Kidney (tissue), 14 donors: Measurements from ENCODE around the gene KIF26B. TPM values are rescaled to one million over a fixed set of nuclear protein-coding genes. Genes with fewer than 3 reads are reported as not detected.

Source experiments
- DNase-seq, 5 donors: peaks; one replicate each; pipeline ENCODE4 v3.0.0-alpha.2; 2013 to 2020
- FAIRE-seq: peaks from 2 replicates; lab custom pipeline; 2012; peaks lifted over from hg19 to GRCh38; lab: Jason Lieb, UNC
- H3K27ac ChIP-seq, 2 donors: one replicate each; pipeline ENCODE4 v1.7.0; 2013; ENCODE audit warnings: low read depth in 2 of 2, low read length in 2 of 2, inconsistent platforms in 1 of 2
- H3K27me3 ChIP-seq: one replicate; pipeline ENCODE4 v1.7.1; 2013; ENCODE audit warnings: low read length, inconsistent platforms; ENCODE audit not compliant: control insufficient read depth, insufficient read depth
- H3K36me3 ChIP-seq, 3 donors: one replicate each; pipeline versions ENCODE4 v1.7.0 to v1.7.1; 2013; ENCODE audit warnings: low read length in 3 of 3, control low read depth in 1 of 3, inconsistent platforms in 1 of 3; ENCODE audit not compliant: insufficient read depth in 3 of 3, control insufficient read depth in 2 of 3
- H3K4me1 ChIP-seq, 3 donors: one replicate each; pipeline versions ENCODE4 v1.7.0 to v1.7.1; 2013; ENCODE audit warnings: low read length in 3 of 3, inconsistent platforms in 1 of 3, low read depth in 1 of 3; ENCODE audit not compliant: control insufficient read depth in 2 of 3, insufficient read depth in 2 of 3
- H3K4me3 ChIP-seq, 3 donors: one replicate each; pipeline versions ENCODE4 v1.7.0 to v1.8.1; 2013; ENCODE audit warnings: low read length in 3 of 3, control low read depth in 1 of 3, inconsistent platforms in 1 of 3
- H3K9ac ChIP-seq, 3 donors: one replicate each; pipeline versions ENCODE4 v1.7.0 to v1.7.1; 2013; ENCODE audit warnings: low read length in 3 of 3, control low read depth in 1 of 3, inconsistent platforms in 1 of 3
- H3K9me3 ChIP-seq, 3 donors: one replicate each; pipeline versions ENCODE4 v1.7.0 to v1.7.1; 2013; ENCODE audit warnings: low read length in 3 of 3, control low read depth in 1 of 3, inconsistent platforms in 1 of 3; ENCODE audit not compliant: control insufficient read depth in 2 of 3, insufficient read depth in 1 of 3
- CTCF ChIP-seq: IDR thresholded peaks from 3 replicates; pipeline ENCODE4 v1.5.1; 2012; ENCODE audit warnings: mild to moderate bottlenecking, moderate library complexity, borderline replicate concordance; ENCODE audit not compliant: insufficient read depth; ENCODE audit errors: extremely low read depth
- intact Hi-C: fragments of 100-400 bp; cut with DNase I; formaldehyde crosslinking; loops from one replicate; pipeline ENCODE4 v1.11.1; 2022
- polyA plus RNA-seq: library from polyadenylated mRNA; stranded (reverse); fragments of 350-450 nt; fragmentation: Illumina TruSeq; extraction: RNeasy Lipid Tissue Mini Kit (QIAGEN cat#74804); gene quantifications from one replicate; pipeline ENCODE4 v1.2.3, GENCODE V29; 2014; ENCODE audit warnings: low read depth, low replicate concordance; ENCODE audit not compliant: insufficient read depth
- total RNA-seq: library from RNA; stranded (reverse); fragmentation: NEBNext Ultra II Directional; extraction: Animal tissue kit (Norgen Biotek cat#: 25700); gene quantifications from one replicate; pipeline ENCODE4 v1.2.1, GENCODE V29; 2021
- donor health status: control.
- donor health status: control.
- donor health status: control.
- donor health status: control.
- donor health status: control.
- donor health status: DM: yes; HTN: yes; CAD: no.
- donor health status: Normal renal cell carcinoma (clear cell type).

The KIF26B gene
- total and polyA plus RNA-seq, 2 donors from 2014 or later: 0.52 to 10.7 TPM

GRCh38 chr1:245686446-245687030 is 531.8 kb downstream of the KIF26B start:
- H3K4me3 ChIP-seq: no peak overlapping the region
- intact Hi-C loops: no loop called here
- no peaks in the 10 kb centered on the region for H3K9me3 ChIP-seq
- H3K4me1 ChIP-seq: no peaks in the 10 kb centered on the region
- H3K27ac ChIP-seq: no peak overlapping the region
- H3K9ac ChIP-seq: no peak overlapping the region
- TF ChIP-seq CTCF: no peak
- H3K27me3 ChIP-seq: no peaks in the 10 kb centered on the region
- DNase-seq (peak in 1 of 5 donors; percentile 61), FAIRE-seq (no peak)
- H3K36me3 ChIP-seq: no peaks in the 10 kb centered on the region

DNA sequence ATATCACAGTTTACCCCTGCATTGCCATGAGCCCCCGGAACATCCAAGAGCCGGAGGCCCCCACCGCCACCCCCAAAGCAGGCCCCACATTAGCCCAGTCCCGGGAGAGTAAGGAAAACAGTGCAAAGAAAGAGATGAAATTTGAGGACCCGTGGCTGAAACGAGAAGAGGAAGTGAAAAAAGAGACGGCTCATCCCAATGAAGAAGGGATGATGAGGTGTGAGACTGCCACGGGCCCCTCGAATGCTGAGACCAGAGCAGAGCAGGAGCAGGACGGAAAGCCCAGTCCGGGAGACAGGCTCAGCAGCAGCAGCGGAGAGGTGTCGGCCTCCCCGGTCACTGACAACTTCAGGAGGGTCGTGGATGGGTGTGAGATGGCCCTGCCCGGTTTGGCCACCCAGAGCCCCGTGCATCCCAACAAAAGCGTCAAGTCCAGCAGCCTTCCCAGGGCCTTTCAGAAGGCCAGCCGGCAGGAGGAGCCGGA is 532.4 kb downstream of the KIF26B start:
- TF ChIP-seq CTCF: no peak
- intact Hi-C loops: no loop called here
- Histone ChIP-seq H3K9ac (no peak overlapping the region), H3K27me3 (no peaks in the 10 kb centered on the region), H3K4me3 (no peak overlapping the region), H3K27ac (no peak overlapping the region), H3K4me1 (no peaks in the 10 kb centered on the region), H3K9me3 (no peaks in the 10 kb centered on the region), H3K36me3 (no peaks in the 10 kb centered on the region)
- peak in 1 of 5 donors; percentile 44 for DNase-seq
- FAIRE-seq: no peak

DNA sequence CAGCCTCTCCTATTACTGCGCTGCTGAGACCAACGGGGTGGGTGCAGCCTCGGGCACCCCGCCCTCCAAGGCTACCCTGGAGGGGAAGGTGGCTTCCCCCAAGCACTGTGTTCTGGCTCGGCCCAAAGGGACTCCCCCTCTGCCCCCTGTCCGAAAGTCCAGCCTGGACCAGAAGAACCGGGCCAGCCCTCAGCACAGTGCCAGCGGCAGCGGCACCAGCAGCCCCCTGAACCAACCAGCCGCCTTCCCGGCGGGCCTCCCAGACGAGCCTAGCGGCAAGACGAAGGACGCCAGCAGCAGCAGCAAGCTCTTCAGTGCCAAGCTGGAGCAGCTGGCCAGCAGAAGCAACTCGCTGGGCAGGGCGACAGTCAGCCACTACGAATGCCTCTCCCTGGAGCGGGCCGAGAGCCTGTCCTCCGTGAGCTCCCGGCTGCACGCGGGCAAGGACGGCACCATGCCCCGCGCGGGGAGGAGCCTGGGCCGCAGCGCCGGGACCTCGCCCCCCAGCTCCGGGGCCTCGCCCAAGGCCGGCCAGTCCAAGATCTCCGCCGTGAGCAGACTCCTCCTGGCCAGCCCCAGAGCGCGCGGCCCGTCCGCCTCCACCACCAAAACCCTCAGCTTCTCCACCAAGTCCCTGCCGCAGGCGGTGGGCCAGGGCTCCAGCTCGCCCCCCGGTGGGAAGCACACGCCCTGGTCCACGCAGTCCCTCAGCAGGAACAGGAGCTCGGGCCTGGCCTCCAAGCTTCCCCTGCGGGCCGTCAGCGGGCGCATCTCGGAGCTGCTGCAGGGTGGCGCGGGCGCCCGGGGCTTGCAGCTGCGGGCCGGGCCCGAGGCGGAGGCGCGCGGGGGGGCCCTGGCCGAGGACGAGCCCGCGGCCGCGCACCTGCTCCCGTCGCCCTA is 533.1 kb downstream of the KIF26B start:
- intact Hi-C loops: no loop called here
- H3K9me3 ChIP-seq: no peaks in the 10 kb centered on the region
- DNase-seq: peak in 1 of 5 donors; percentile 69
- H3K9ac ChIP-seq: no peak overlapping the region
- H3K36me3 ChIP-seq: no peaks in the 10 kb centered on the region
- FAIRE-seq: no peak
- TF ChIP-seq CTCF: no peak
- H3K4me3 ChIP-seq: no peak overlapping the region
- H3K27me3 ChIP-seq: no peaks in the 10 kb centered on the region
- no peak overlapping the region for H3K27ac ChIP-seq
- no peaks in the 10 kb centered on the region for H3K4me1 ChIP-seq
